ENCODE measurements around the gene LETMD1.
"Not testable (repeated sequence)": the region's sequence is repeated elsewhere in the genome, so short reads cannot be mapped to it uniquely, and the experiment has no call there.

LETMD1 gene

GRCh38 chr12:51014467-51014866, 33.7 kb upstream of the LETMD1 start:
- H2AK5ac ChIP-seq (ENCODE audit: low read length, severe bottlenecking); H2BK12ac ChIP-seq (ENCODE audit: low read length in 2 of 2); H3K23ac ChIP-seq (ENCODE audit: low read length in 2 of 2); H2AFZ ChIP-seq (ENCODE audit: low read depth, low read length); H4K8ac ChIP-seq (ENCODE audit: low read length); H2BK5ac ChIP-seq (ENCODE audit: low read depth, low read length, poor library complexity, severe bottlenecking); H3K14ac ChIP-seq (ENCODE audit: low read length in 2 of 2); H3K18ac ChIP-seq (ENCODE audit: low read depth in 1 of 2, low read length in 2 of 2); H3K4ac ChIP-seq (ENCODE audit: low read depth in 1 of 2, low read length in 2 of 2); H3K9me3 ChIP-seq (ENCODE audit: control insufficient read depth, low read length); H3K36me3 ChIP-seq (ENCODE audit: control insufficient read depth in 1 of 2, insufficient read depth in 2 of 2, low read depth in 1 of 2, low read length in 2 of 2); H3K4me1 ChIP-seq (ENCODE audit: control insufficient read depth, insufficient read depth, low read depth, low read length); H3K27me3 ChIP-seq (ENCODE audit: control insufficient read depth in 1 of 2, insufficient read depth in 1 of 2, low read length in 2 of 2); H3K4me2 ChIP-seq (ENCODE audit: low read length, poor library complexity, severe bottlenecking); H3K4me3 ChIP-seq (ENCODE audit: insufficient read depth in 1 of 2, low read depth in 1 of 2, low read length in 2 of 2); H3K9ac ChIP-seq (ENCODE audit: low read length); H2BK15ac ChIP-seq (ENCODE audit: low read depth, poor library complexity, severe bottlenecking); H2BK120ac ChIP-seq (ENCODE audit: low read depth, low read length); H3K27ac ChIP-seq (ENCODE audit: low read length, poor library complexity, severe bottlenecking); DNase-seq; H4K91ac ChIP-seq (ENCODE audit: low read length): not testable (repeated sequence)
- WGBS: 94% methylated on average over 7 of the region's 9 CpGs
- peaks cover 22% of the 10 kb centered on the region for H3K79me1 ChIP-seq (replicated peaks; ENCODE audit: low read length, poor library complexity, severe bottlenecking)

GRCh38 chr12:51017452-51017851, 30.7 kb upstream of the LETMD1 start:
- Histone ChIP-seq H3K14ac (ENCODE audit: low read length in 2 of 2) (no peak overlapping the region), H2AFZ (ENCODE audit: low read depth, low read length) (no peak overlapping the region), H3K27ac (ENCODE audit: low read length, poor library complexity, severe bottlenecking) (no peak overlapping the region), H3K18ac (ENCODE audit: low read depth in 1 of 2, low read length in 2 of 2) (no peak overlapping the region), H4K91ac (ENCODE audit: low read length) (no peak overlapping the region), H2BK120ac (ENCODE audit: low read depth, low read length) (no peak overlapping the region), H3K36me3 (ENCODE audit: control insufficient read depth in 1 of 2, insufficient read depth in 2 of 2, low read depth in 1 of 2, low read length in 2 of 2) (no peaks in the 10 kb centered on the region), H3K4ac (ENCODE audit: low read depth in 1 of 2, low read length in 2 of 2) (no peak overlapping the region), H3K4me3 (ENCODE audit: insufficient read depth in 1 of 2, low read depth in 1 of 2, low read length in 2 of 2) (no peak overlapping the region), H3K9ac (ENCODE audit: low read length) (no peak overlapping the region), H2BK5ac (ENCODE audit: low read depth, low read length, poor library complexity, severe bottlenecking) (no peak overlapping the region), H3K4me2 (ENCODE audit: low read length, poor library complexity, severe bottlenecking) (no peak overlapping the region), H3K23ac (ENCODE audit: low read length in 2 of 2) (no peak overlapping the region), H2AK5ac (ENCODE audit: low read length, severe bottlenecking) (no peak overlapping the region), H3K9me3 (ENCODE audit: control insufficient read depth, low read length) (no peaks in the 10 kb centered on the region), H2BK12ac (ENCODE audit: low read length in 2 of 2) (no peak overlapping the region), H4K8ac (ENCODE audit: low read length) (no peak overlapping the region), H2BK15ac (ENCODE audit: low read depth, poor library complexity, severe bottlenecking) (no peak overlapping the region), H3K79me1 (replicated peaks; ENCODE audit: low read length, poor library complexity, severe bottlenecking) (peaks cover 11% of the 10 kb centered on the region), H3K27me3 (ENCODE audit: control insufficient read depth in 1 of 2, insufficient read depth in 1 of 2, low read length in 2 of 2) (no peaks in the 10 kb centered on the region), H3K4me1 (ENCODE audit: control insufficient read depth, insufficient read depth, low read depth, low read length) (peaks cover 5% of the 10 kb centered on the region)
- DNase-seq: no peak

- no peak overlapping the region for H2BK12ac ChIP-seq (ENCODE audit: low read length in 2 of 2)
- no peak overlapping the region for H2BK5ac ChIP-seq (ENCODE audit: low read depth, low read length, poor library complexity, severe bottlenecking)
- H3K4me1 ChIP-seq (ENCODE audit: control insufficient read depth, insufficient read depth, low read depth, low read length): peaks cover 4% of the 10 kb centered on the region
- no peak overlapping the region for H3K23ac ChIP-seq (ENCODE audit: low read length in 2 of 2)
- peaks cover 8% of the 10 kb centered on the region for H3K79me1 ChIP-seq (replicated peaks; ENCODE audit: low read length, poor library complexity, severe bottlenecking)
- H4K91ac ChIP-seq (ENCODE audit: low read length): no peak overlapping the region
- H3K4ac ChIP-seq (ENCODE audit: low read depth in 1 of 2, low read length in 2 of 2): no peak overlapping the region
- H3K18ac ChIP-seq (ENCODE audit: low read depth in 1 of 2, low read length in 2 of 2): no peak overlapping the region
- no peak overlapping the region for H2AK5ac ChIP-seq (ENCODE audit: low read length, severe bottlenecking)
- 100% methylated on average over 1 of the region's 2 CpGs for WGBS
- no peak overlapping the region for H2BK120ac ChIP-seq (ENCODE audit: low read depth, low read length)
- no peaks in the 10 kb centered on the region for H3K9me3 ChIP-seq (ENCODE audit: control insufficient read depth, low read length)
- no peak overlapping the region for H3K27ac ChIP-seq (ENCODE audit: low read length, poor library complexity, severe bottlenecking)
- H3K9ac ChIP-seq (ENCODE audit: low read length): no peak overlapping the region
- H3K4me3 ChIP-seq (ENCODE audit: insufficient read depth in 1 of 2, low read depth in 1 of 2, low read length in 2 of 2): no peak overlapping the region
- no peak for DNase-seq
- no peak overlapping the region for H2AFZ ChIP-seq (ENCODE audit: low read depth, low read length)
- H2BK15ac ChIP-seq (ENCODE audit: low read depth, poor library complexity, severe bottlenecking): no peak overlapping the region
- no peak overlapping the region for H3K14ac ChIP-seq (ENCODE audit: low read length in 2 of 2)
- no peak overlapping the region for H3K4me2 ChIP-seq (ENCODE audit: low read length, poor library complexity, severe bottlenecking)
- H3K36me3 ChIP-seq (ENCODE audit: control insufficient read depth in 1 of 2, insufficient read depth in 2 of 2, low read depth in 1 of 2, low read length in 2 of 2): no peaks in the 10 kb centered on the region
- no peak overlapping the region for H4K8ac ChIP-seq (ENCODE audit: low read length)
- H3K27me3 ChIP-seq (ENCODE audit: control insufficient read depth in 1 of 2, insufficient read depth in 1 of 2, low read length in 2 of 2): no peaks in the 10 kb centered on the region
Observed at GRCh38 chr12:51018956-51019355, 29.2 kb upstream of the LETMD1 start.

GRCh38 chr12:51019927-51020326, 28.2 kb upstream of the LETMD1 start:
- WGBS: no CpG with 5 or more reads among the region's 2 CpGs
- no peak overlapping the region for H2BK15ac ChIP-seq (ENCODE audit: low read depth, poor library complexity, severe bottlenecking)
- no peak overlapping the region for H3K23ac ChIP-seq (ENCODE audit: low read length in 2 of 2)
- no peaks in the 10 kb centered on the region for H3K36me3 ChIP-seq (ENCODE audit: control insufficient read depth in 1 of 2, insufficient read depth in 2 of 2, low read depth in 1 of 2, low read length in 2 of 2)
- no peak overlapping the region for H2BK120ac ChIP-seq (ENCODE audit: low read depth, low read length)
- no peaks in the 10 kb centered on the region for H3K27me3 ChIP-seq (ENCODE audit: control insufficient read depth in 1 of 2, insufficient read depth in 1 of 2, low read length in 2 of 2)
- no peak overlapping the region for H3K4me3 ChIP-seq (ENCODE audit: insufficient read depth in 1 of 2, low read depth in 1 of 2, low read length in 2 of 2)
- H2AK5ac ChIP-seq (ENCODE audit: low read length, severe bottlenecking): no peak overlapping the region
- no peak for DNase-seq
- H3K79me1 ChIP-seq (replicated peaks; ENCODE audit: low read length, poor library complexity, severe bottlenecking): peaks cover 8% of the 10 kb centered on the region
- H2AFZ ChIP-seq (ENCODE audit: low read depth, low read length): no peak overlapping the region
- no peak overlapping the region for H4K8ac ChIP-seq (ENCODE audit: low read length)
- no peak overlapping the region for H2BK5ac ChIP-seq (ENCODE audit: low read depth, low read length, poor library complexity, severe bottlenecking)
- H3K9ac ChIP-seq (ENCODE audit: low read length): no peak overlapping the region
- no peak overlapping the region for H2BK12ac ChIP-seq (ENCODE audit: low read length in 2 of 2)
- no peak overlapping the region for H4K91ac ChIP-seq (ENCODE audit: low read length)
- H3K4ac ChIP-seq (ENCODE audit: low read depth in 1 of 2, low read length in 2 of 2): no peak overlapping the region
- H3K14ac ChIP-seq (ENCODE audit: low read length in 2 of 2): no peak overlapping the region
- no peak overlapping the region for H3K18ac ChIP-seq (ENCODE audit: low read depth in 1 of 2, low read length in 2 of 2)
- H3K9me3 ChIP-seq (ENCODE audit: control insufficient read depth, low read length): no peaks in the 10 kb centered on the region
- no peak overlapping the region for H3K27ac ChIP-seq (ENCODE audit: low read length, poor library complexity, severe bottlenecking)
- H3K4me1 ChIP-seq (ENCODE audit: control insufficient read depth, insufficient read depth, low read depth, low read length): peaks cover 8% of the 10 kb centered on the region
- H3K4me2 ChIP-seq (ENCODE audit: low read length, poor library complexity, severe bottlenecking): no peak overlapping the region
